ENCODE data around the gene STARD7. TPM values are rescaled to one million over a fixed set of nuclear protein-coding genes. Genes with fewer than 3 reads are reported as not detected.

The STARD7 gene
- total and polyA plus RNA-seq, 2 donors (not counting 1 experiment from before 2014, with no cell fraction given), result 35.1 to 133 TPM

- H3K4me1 ChIP-seq (ENCODE audit: control insufficient read depth in 2 of 2, insufficient read depth in 2 of 2, low read length in 2 of 2), result peaks cover 10 to 35% of the 10 kb centered on the region in 2 donors
- H2AFZ ChIP-seq (ENCODE audit: insufficient read depth, low read depth, low read length, poor library complexity, severe bottlenecking), result no peak overlapping the region
- H3K4me3 ChIP-seq (ENCODE audit: control extremely low read depth in 1 of 5, extremely low read depth in 1 of 5, insufficient read depth in 1 of 5, low read depth in 2 of 5, low read length in 4 of 5), result no peak overlapping the region
- no peak overlapping the region for H3K9ac ChIP-seq (ENCODE audit: low read length)
- H3K27me3 ChIP-seq (replicated peaks in 1 of 4; ENCODE audit: control extremely low read depth in 1 of 4, control insufficient read depth in 3 of 4, insufficient read depth in 4 of 4, low read length in 3 of 4), result no peaks in the 10 kb centered on the region
- no peak overlapping the region for H3K27ac ChIP-seq (ENCODE audit: low read length in 2 of 2)
- Mint-ChIP-seq H3K4me1 (peaks cover 38% of the 10 kb centered on the region), H3K27me3 (no peaks in the 10 kb centered on the region), H3K4me3 (no peak overlapping the region), H3K9me3 (ENCODE audit: insufficient read depth) (no peaks in the 10 kb centered on the region), H3K27ac (no peak overlapping the region)
- no peak for ATAC-seq (ENCODE audit: low read depth)
- intact Hi-C loops (cut with micrococcal nuclease), result no loop called here
- H3K79me2 ChIP-seq (ENCODE audit: control insufficient read depth, insufficient read depth, low read length), result peaks cover 38% of the 10 kb centered on the region
- H3K36me3 ChIP-seq (replicated peaks in 1 of 2; ENCODE audit: control extremely low read depth in 1 of 2, control insufficient read depth in 1 of 2, extremely low read depth in 1 of 2, insufficient read depth in 2 of 2, low read length in 1 of 2), result no peaks in the 10 kb centered on the region
- 95% methylated on average over 2 of the region's 4 CpGs for WGBS (ENCODE audit: insufficient coverage)
- H4K20me1 ChIP-seq (ENCODE audit: control insufficient read depth, insufficient read depth, low read length, poor library complexity, severe bottlenecking), result peaks cover 7% of the 10 kb centered on the region
- no peaks in the 10 kb centered on the region for H3K9me3 ChIP-seq (ENCODE audit: control extremely low read depth in 1 of 3, control insufficient read depth in 2 of 3, insufficient read depth in 1 of 3, low read length in 2 of 3)
- no peak for TF ChIP-seq EZH2 (IDR thresholded peaks at IDR 0.05; ENCODE audit: borderline replicate concordance, insufficient read depth, low read depth, low read length, poor library complexity, severe bottlenecking)
- no peak for TF ChIP-seq CTCF (IDR thresholded peaks at IDR 0.05)
- H3K4me2 ChIP-seq (replicated peaks; ENCODE audit: low read depth, low read length, poor library complexity, severe bottlenecking), result no peak overlapping the region
- CTCF ChIA-PET, result interaction anchor here (0.9 kb wide), 1 partner anchor 21 kb away, joined by 3 read pairs; no protein-coding TSS in a partner anchor
- POLR2A ChIA-PET, result no interaction called here
- DNase-seq, result no peak
These were observed 3.7 kb upstream of the STARD7 start for GRCh38 chr2:96212339-96212738.

- Histone ChIP-seq H3K4me1 (ENCODE audit: control insufficient read depth in 2 of 2, insufficient read depth in 2 of 2, low read length in 2 of 2) (peaks cover 34 to 55% of the 10 kb centered on the region in 2 donors), H3K4me2 (replicated peaks; ENCODE audit: low read depth, low read length, poor library complexity, severe bottlenecking) (peak overlapping the region; percentile 82), H3K79me2 (ENCODE audit: control insufficient read depth, insufficient read depth, low read length) (peaks cover 64% of the 10 kb centered on the region), H4K20me1 (ENCODE audit: control insufficient read depth, insufficient read depth, low read length, poor library complexity, severe bottlenecking) (peaks cover 32% of the 10 kb centered on the region), H3K36me3 (replicated peaks in 1 of 2; ENCODE audit: control extremely low read depth in 1 of 2, control insufficient read depth in 1 of 2, extremely low read depth in 1 of 2, insufficient read depth in 2 of 2, low read length in 1 of 2) (no peaks in the 10 kb centered on the region), H3K27ac (ENCODE audit: low read length in 2 of 2) (no peak overlapping the region), H3K9ac (ENCODE audit: low read length) (peak overlapping the region; percentile 88), H3K9me3 (ENCODE audit: control extremely low read depth in 1 of 3, control insufficient read depth in 2 of 3, insufficient read depth in 1 of 3, low read length in 2 of 3) (no peaks in the 10 kb centered on the region), H3K4me3 (ENCODE audit: control extremely low read depth in 1 of 5, extremely low read depth in 1 of 5, insufficient read depth in 1 of 5, low read depth in 2 of 5, low read length in 4 of 5) (peak overlapping the region in 1 of 5 experiments; percentile 84), H2AFZ (ENCODE audit: insufficient read depth, low read depth, low read length, poor library complexity, severe bottlenecking) (no peak overlapping the region), H3K27me3 (replicated peaks in 1 of 4; ENCODE audit: control extremely low read depth in 1 of 4, control insufficient read depth in 3 of 4, insufficient read depth in 4 of 4, low read length in 3 of 4) (no peaks in the 10 kb centered on the region)
- intact Hi-C loops (cut with micrococcal nuclease), result loop anchor here (2.0 to 10.0 kb wide), 4 partner anchors 15 to 327 kb away; partner anchors contain the start of genes ARID5A, NCAPH and NEURL3
- H3K27ac Mint-ChIP-seq, result peak overlapping the region; percentile 61
- TF ChIP-seq EZH2 (IDR thresholded peaks at IDR 0.05; ENCODE audit: borderline replicate concordance, insufficient read depth, low read depth, low read length, poor library complexity, severe bottlenecking), result no peak
- no peak for TF ChIP-seq CTCF (IDR thresholded peaks at IDR 0.05)
- H3K4me1 Mint-ChIP-seq, result peaks cover 54% of the 10 kb centered on the region
- H3K27me3 Mint-ChIP-seq, result no peaks in the 10 kb centered on the region
- DNase-seq (no peak), ATAC-seq (ENCODE audit: low read depth) (no peak)
- POLR2A ChIA-PET, result interaction anchor here (0.6 to 2.3 kb wide), 3 partner anchors 14 to 31 kb away, joined by 5 to 13 read pairs (median 12); no protein-coding TSS in a partner anchor
- WGBS (ENCODE audit: insufficient coverage), result 98% methylated on average over 9 of the region's 9 CpGs
- H3K4me3 Mint-ChIP-seq, result peak overlapping the region; percentile 95
- CTCF ChIA-PET, result interaction anchor here (1.1 to 2.3 kb wide), 7 partner anchors 7 to 71 kb away, joined by 3 to 17 read pairs (median 6); no protein-coding TSS in a partner anchor
- no peaks in the 10 kb centered on the region for H3K9me3 Mint-ChIP-seq (ENCODE audit: insufficient read depth)
These were observed 1.1 kb upstream of the STARD7 start for GRCh38 chr2:96209729-96210085.

Data from B cell (primary cell).